HG03575 (cell line): ENCODE results near the gene BCL11B.

Experiments
- ATAC-seq: cut with Tn5 transposase; IDR thresholded peaks from one replicate; pipeline ENCODE4 v1.9.1; 2021; ENCODE audit not compliant: unreplicated experiment, insufficient number of reproducible peaks, low FRiP score; ENCODE audit errors: extremely low read depth

Gene BCL11B

GRCh38 chr14:99271221-99271941 is 616 bp downstream of the BCL11B start:
- no peak for ATAC-seq

- no peak for ATAC-seq
Observed at GRCh38 chr14:99270458-99271220, 1.4 kb downstream of the BCL11B start.

- ATAC-seq, result no peak
Observed at GRCh38 chr14:99268810-99269707, 2.9 kb downstream of the BCL11B start.

GRCh38 chr14:99267837-99268781 is 3.9 kb downstream of the BCL11B start:
- ATAC-seq, result no peak

GRCh38 chr14:99267381-99267780 is 4.6 kb downstream of the BCL11B start:
- ATAC-seq, result no peak

GRCh38 chr14:99266181-99267178 is 5.5 kb downstream of the BCL11B start:
- ATAC-seq, result no peak

- ATAC-seq, result no peak
Observed at GRCh38 chr14:99265571-99265970, 6.4 kb downstream of the BCL11B start.

GRCh38 chr14:99264691-99265450 is 7.1 kb downstream of the BCL11B start:
- ATAC-seq, result no peak

- no peak for ATAC-seq
Observed at GRCh38 chr14:99263564-99264330, 8.2 kb downstream of the BCL11B start.

GRCh38 chr14:99262977-99263448 is 9.0 kb downstream of the BCL11B start:
- no peak for ATAC-seq

GRCh38 chr14:99261912-99262787 is 9.8 kb downstream of the BCL11B start:
- ATAC-seq, result no peak

- ATAC-seq, result no peak
Observed at GRCh38 chr14:99260587-99261551, 11.1 kb downstream of the BCL11B start.

GRCh38 chr14:99260116-99260515 is 11.9 kb downstream of the BCL11B start:
- no peak for ATAC-seq
